HG03558 (cell line): ENCODE data around the gene ANKRD44.
"Not testable (repeated sequence)": the region's sequence is repeated elsewhere in the genome, so short reads cannot be mapped to it uniquely, and the experiment has no call there.

Source experiments
- ATAC-seq: cut with Tn5 transposase; IDR thresholded peaks from one replicate; pipeline ENCODE4 v1.9.1; 2021; ENCODE audit warnings: moderate number of reproducible peaks; ENCODE audit not compliant: unreplicated experiment; ENCODE audit errors: extremely low read depth

Gene ANKRD44

GRCh38 chr2:197011801-197012641 lies 298.6 kb downstream of the ANKRD44 start:
- ATAC-seq: no peak

DNA sequence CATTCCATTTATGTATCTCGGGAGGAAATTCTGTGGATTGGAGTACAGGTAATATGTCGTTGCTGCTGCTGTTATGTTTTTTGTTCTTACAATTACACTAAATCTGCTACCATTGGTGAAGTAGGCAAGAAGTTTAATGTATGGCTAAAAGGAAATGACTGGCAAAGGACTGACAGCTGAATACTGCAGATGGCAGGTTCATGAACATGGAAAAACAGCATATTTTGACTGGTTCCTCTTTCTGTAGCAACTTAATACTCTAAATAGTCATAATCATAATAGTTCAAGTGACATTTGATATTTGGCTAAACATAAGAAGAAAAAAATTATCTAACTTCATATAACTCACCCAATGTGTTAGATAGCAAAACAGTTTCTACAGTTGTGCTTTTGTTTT lies 299.6 kb downstream of the ANKRD44 start:
- ATAC-seq: no peak

DNA sequence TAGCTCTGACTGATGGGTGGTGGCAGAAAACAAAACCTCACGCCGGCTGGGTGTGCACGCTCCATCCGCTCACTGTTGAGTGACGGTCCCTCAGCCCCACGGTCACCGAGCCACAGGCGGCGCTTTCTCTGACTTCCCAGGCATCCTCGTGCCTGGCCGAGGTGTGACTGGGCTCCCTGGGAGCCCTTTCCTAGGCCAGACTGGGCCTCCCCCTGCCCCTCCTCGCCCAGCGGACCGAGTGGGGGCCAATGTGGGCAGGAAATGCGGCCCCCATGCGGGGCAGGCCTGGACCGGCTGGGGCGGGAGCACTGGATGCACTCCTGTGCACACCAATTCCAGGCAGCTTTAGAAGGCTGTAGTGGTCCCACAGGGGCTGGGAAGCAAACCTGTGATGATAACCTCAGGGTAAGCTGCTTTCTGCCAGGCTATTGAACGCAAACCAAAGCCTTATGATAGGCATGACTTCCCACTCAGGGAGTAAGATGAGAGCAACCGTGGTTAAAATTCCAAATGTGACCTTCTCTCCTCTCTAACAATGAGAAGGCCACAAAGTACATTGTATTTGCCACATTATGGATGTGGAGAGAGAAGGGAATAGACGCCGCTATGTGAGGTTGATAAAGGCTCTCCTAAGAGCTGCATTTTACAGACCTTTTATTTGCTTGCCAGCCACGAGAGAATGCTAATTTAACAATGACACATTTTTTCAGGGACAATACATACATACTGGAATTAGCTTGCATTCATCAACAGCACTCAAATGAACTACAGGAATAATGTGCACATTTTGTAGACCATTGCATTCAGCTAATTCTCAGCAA lies 300.2 kb downstream of the ANKRD44 start:
- no peak for ATAC-seq

- ATAC-seq: not testable (repeated sequence)
Observed at GRCh38 chr2:197008741-197009341, 301.7 kb downstream of the ANKRD44 start.

GRCh38 chr2:197007716-197008628 lies 302.6 kb downstream of the ANKRD44 start:
- no peak for ATAC-seq

GRCh38 chr2:197001921-197002320 lies 308.7 kb downstream of the ANKRD44 start:
- no peak for ATAC-seq

DNA sequence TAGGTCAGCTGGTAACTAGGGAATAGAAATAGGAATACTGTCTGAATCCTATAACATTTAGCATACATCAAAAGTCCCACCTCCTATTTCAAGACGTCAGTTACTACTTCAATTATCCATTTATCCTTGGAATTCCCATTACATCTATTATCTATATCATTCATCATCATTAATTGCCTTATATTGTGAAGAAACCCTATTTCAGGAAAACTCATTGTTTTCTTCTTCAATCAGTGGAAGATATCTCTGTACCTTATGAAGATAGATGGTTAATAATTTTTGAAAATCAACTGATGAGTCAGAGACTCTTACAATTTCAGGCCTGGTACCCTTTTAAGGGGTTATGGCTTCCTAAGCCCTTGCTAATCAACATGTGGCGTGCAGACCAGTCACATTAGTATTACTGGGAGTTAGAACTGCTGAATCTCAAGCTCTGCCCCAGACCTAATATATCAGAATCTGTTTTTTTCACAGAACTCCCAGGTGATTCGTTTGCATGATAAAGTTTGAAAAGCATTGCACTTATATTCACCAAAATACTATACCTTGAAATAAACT lies 314.7 kb downstream of the ANKRD44 start:
- no peak for ATAC-seq

GRCh38 chr2:196994764-196995163 lies 315.8 kb downstream of the ANKRD44 start:
- no peak for ATAC-seq

DNA sequence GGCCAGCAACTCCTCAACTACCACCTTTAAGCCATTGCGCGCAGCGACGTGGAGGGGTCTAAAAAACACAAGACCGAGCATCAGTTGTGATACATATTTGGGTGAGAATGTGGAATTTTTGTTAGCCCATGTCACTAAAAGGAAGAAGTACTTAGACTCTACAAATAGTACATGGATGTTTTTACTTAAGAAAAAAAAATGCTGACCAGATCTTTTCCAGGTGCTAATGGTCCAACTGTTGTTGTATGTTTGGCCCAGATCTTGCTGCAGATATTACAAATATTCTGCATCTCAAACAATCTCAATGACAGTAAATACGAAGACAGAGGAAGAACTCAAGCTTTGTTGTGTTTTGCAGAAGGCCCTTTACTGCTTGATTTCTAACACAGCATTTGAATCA lies 317.0 kb downstream of the ANKRD44 start:
- no peak for ATAC-seq

DNA sequence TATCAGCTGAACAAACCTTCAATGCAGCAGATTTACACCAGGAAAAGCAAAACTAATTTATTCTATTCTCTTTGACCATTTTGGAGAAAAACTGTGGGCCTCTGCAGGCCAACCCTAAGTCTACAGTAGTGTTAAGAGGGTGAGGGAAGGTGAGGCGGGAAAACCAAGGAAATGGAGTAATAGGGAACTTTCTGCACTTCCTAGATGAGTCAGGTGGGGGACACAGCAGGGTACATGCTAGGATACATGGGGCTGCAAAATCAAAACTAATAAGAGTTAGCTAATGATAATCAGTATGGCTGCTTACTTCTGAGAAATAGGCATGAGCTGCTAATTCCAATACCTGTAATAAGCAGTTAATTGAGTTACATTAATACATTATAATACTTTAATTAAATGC lies 318.1 kb downstream of the ANKRD44 start:
- no peak for ATAC-seq

- ATAC-seq: no peak
Observed at GRCh38 chr2:196990788-196991461, 319.7 kb downstream of the ANKRD44 start.

DNA sequence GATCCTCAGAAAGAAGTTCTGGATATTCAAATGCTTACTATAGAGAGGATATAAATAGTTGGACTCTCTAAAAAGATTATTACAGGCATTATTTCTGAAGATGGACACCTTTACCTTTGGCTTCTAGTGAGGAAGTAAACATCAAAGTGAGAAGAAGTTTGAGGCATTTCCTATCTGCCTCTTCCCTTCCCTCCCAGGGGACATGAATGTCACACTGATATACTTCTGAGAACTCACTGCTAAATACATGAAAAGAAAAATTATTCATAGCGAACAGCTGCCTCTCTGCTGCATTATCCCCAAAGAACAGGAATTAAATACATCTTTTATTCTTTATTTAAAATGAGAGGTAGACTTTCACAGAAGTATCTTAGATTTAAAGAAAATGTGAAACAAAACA lies 320.5 kb downstream of the ANKRD44 start:
- no peak for ATAC-seq

GRCh38 chr2:196989496-196989895 lies 321.1 kb downstream of the ANKRD44 start:
- ATAC-seq: no peak

DNA sequence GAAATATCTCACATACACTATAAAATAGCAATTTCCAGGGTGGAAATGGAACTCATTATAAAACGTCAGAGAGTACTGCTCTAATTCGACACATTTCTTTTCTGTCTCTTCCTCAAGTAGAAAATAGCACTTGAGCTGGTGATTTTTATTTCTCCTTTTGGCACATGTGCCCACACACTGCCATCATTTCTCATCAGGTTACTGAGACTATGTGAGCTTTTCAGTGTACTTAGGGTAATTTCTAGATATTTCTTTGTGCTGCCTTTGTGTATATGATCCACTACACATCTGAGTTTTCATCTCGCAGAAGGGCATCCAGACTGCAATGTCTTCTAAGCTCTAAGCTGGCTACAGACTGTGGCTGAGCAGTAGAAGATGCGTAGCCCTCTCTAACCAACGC lies 321.9 kb downstream of the ANKRD44 start:
- ATAC-seq: no peak

- ATAC-seq: no peak
Observed at GRCh38 chr2:196987649-196988364, 322.8 kb downstream of the ANKRD44 start.

DNA sequence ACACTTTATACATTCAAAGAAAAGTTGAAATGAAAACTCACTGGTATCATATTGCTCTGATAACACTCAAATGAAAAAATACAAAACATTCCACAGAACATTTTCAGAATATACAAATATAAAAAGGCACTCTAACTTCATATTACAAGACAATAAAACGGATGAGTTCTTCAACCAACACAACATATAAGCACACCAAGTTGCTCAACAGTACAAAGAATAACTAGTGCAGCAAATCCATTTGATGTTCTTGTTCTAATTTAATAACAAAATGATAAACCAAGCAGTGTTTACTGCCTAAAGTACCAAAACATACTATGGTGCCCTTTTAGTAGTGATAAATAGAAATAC lies 323.3 kb downstream of the ANKRD44 start:
- no peak for ATAC-seq

DNA sequence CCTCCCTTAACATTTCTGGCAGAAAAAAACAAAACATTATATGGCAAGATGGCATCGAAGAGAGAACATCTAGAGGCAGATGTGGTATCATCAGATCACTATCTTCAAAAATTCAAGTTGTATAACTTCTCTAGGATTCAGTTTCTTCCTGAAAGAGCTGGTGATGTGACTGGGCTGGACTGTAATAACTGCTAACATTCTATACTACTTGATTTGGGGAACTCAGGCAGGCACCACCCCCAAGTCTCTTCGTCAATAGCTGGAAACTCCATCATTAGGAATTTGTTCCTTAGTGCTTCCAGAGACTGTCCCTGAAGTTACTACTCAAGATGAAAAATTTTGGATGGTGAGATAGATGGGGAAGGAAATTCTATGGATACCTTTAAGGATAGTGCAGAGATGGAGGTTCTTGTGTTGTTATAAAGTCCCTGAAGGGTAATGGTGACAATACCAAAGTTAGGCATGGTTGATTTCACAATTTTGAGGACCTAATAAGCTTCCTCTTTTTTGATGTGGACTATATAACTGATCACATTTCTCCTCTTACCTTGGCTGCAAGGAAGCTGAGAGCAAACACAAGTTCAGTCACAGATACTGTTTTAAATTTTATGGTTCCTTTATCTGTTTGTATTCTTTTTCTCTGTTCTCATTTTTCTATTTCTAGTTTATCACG lies 324.9 kb downstream of the ANKRD44 start:
- no peak for ATAC-seq

GRCh38 chr2:196984903-196985302 lies 325.7 kb downstream of the ANKRD44 start:
- no peak for ATAC-seq
